Nucleus accumbens (tissue), 56 donors: Measurements from ENCODE around the gene TBC1D4.
"Not testable (repeated sequence)": the region's sequence is repeated elsewhere in the genome, so short reads cannot be mapped to it uniquely, and the experiment has no call there.

Source experiments
- DNase-seq, 56 donors: peaks; one replicate each; lab custom pipeline; 2025; lab: John Stamatoyannopoulos, UW

TBC1D4 gene

GRCh38 chr13:75305059-75305458 is 176.9 kb downstream of the TBC1D4 start:
- no peak for DNase-seq

- no peak for DNase-seq
These were observed 178.7 kb downstream of the TBC1D4 start for GRCh38 chr13:75303263-75303662.

DNA sequence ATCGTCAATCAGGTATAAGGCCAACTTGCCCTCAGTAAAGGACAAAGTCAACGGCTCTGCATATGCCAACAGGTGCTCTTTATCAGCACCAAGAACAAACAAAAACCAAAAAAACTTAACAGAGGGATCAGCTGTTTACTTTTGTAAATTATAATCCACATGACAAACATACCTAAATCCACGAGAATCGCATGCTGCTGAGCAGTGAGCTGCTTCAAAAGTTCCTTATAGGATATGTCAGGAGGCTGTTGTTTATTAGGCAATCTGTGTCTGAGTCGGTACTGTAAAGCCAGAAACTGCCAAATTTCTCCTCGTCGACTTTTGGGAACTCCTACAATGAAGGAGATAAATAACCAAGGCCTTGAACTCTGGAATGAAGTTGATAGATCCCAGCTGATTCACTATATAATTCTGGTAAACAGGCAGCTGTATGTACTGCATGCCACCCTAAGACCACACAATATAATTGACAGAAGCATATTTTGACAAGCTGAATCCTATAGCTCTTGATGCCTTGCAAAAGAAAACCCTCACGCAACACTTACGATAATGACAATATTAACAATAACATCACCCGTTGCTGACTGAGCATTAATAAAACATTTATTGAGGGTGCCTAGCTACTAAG is 179.8 kb downstream of the TBC1D4 start:
- no peak for DNase-seq

DNA sequence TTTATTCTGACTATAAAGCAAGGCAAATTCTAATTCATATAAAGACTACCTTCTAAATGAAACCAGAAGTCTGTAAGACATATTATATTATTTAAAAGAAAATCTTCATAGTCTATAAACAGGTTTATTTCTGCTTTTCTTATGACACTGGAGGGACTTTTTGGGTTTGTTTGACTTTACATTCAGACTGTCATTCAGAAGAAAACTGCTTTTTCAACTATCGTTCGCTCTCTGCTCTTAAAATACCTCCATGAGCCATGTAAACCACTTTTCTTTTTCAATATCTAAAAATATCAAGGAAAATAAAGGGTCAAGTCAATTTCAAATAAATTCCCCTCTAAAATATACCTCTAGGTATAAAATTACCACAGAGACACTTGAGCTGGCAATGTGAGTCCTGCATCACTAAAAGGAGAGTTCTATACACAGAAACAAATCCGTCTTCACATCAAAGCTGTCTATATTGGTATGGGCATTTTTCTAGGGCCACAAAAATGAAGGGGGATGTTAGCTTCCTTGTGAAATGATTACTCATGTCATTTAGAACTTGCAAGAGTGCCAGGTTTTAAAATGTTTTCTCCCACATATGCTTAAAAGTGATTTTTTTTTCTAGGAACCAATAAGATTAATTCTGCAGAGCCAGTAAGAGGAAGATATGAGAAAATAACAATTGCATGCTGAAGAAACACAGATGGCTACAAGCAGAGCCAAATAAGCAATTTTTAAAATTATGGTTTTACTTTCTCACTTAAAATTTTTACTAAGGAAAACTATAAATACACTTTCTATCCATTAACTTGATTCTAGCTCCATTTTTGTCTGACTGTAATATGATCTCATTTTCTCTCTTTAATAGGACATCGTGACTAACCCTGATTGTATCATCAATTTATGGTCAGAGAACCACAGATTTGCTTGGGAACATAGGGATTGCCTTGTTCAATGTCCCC is 181.8 kb downstream of the TBC1D4 start:
- no peak for DNase-seq

DNA sequence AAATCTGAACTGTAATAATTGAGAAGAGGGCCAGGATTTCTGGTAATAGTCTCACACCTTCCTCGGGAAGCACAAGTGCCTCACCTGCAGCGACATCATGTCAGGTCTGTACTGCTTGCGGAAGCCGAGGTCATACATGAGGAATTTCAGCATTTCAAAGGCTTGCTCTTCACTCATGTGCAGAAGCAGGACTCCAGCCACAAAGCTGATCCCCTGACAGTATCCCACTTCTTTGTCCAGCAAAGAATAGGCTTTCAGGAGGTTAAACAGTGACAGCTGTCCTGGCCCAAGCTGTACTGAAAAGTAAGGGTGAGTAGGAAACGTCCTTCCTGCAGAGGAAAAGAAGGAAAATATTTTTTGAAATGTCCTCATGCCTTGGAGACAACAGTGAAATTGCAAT is 182.7 kb downstream of the TBC1D4 start:
- no peak for DNase-seq

DNA sequence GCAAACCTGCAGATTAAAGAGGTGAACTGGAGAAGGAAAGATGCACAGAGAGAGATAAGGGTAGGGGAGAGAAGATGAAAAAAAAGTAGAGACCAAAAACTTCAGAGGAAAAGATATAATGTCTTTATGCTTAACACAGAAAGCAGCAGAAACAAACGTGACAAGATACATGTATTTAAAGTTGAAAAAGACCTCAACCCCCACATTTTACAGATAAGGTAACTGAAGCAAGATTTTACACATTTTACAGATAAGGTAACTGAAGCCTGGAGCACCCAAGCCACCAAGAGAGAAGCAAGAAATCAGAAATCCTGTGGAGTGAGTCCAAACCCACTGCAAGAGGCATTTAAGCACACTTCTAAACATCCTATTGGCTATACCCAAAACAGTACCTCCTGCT is 185.3 kb downstream of the TBC1D4 start:
- DNase-seq = no peak

DNA sequence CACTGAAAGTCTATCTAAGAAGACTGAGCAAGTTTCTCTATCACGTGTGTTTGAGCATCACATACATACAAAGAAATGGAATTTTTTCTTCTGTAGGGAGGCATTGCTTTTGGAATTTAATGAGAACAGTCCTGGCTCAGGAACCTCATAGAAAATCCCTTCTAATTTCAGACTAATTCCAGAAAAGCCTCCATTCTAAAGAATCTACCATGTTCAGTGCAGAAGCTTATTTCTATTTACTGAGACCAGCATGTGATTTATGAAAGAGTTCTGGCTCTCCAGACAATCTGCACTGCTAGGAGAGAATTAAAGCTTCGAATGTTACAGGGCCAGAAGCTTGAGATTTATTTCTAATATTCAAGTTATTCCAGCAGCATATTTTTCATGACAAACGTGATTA is 186.8 kb downstream of the TBC1D4 start:
- no peak for DNase-seq

DNA sequence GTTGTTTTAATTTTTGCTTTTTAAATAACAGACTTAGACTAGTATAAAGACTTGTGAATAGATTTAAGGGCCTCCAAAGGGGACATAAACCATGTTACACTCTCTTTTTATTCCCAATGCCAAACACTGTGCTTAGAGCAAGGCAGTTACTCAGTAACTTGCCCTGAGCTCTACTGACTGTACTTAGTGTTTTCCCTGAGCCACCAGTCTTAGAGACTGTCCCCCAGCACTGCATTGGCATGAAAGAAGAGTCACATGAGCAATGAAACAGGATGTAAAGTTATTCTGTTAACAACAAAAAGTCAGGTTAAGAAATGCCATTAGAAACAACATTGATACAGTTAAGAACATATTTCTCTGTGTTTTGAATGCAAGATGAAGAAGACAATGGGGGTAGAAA is 187.9 kb downstream of the TBC1D4 start:
- no peak for DNase-seq

DNA sequence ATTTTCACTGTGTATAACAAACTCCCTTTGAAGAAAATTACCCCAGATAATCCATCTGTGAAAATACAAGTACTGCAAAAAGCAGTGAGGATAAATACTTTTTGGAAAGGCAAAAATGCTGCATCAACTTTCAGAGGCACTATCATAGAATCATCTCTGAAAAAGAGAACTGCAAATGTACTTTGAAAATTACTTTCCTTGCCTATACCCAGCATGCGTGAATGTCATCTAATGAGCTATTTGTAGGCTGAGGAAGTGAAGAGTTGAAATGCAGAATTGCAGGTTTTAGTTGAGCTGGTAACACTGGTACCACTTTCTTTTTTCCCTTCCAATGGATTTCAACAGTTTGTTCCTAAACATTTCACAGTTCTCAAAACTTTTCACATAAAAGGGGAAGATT is 196.7 kb downstream of the TBC1D4 start:
- DNase-seq = no peak

DNA sequence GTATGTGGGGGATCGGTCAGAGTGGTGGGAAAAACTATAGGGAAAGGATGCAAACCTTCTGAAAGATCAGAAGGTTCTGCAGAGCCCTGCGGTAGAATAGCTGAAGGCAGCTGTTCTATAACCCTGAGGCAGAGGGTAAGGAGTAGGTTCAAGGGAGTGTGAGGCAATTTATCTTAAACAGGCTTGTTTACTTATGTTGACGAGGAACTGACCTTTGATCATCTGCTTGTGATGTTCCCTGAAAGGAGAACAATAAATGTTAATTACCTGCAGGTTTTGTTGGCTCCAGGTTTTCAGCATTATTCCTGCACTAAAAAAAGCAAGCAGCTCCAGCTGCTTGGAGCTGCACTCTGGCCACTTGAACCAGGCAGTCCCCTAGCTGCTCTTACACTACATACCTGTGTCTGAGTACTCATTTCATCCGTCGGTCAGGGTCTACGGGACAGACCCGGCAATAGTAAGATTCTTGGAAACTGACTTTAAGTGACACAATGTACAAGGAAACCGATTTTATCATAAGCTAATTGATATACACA is 202.1 kb downstream of the TBC1D4 start:
- DNase-seq = no peak

GRCh38 chr13:75273695-75274094 is 208.3 kb downstream of the TBC1D4 start:
- not testable (repeated sequence) for DNase-seq

GRCh38 chr13:75271846-75272245 is 210.1 kb downstream of the TBC1D4 start:
- no peak for DNase-seq

DNA sequence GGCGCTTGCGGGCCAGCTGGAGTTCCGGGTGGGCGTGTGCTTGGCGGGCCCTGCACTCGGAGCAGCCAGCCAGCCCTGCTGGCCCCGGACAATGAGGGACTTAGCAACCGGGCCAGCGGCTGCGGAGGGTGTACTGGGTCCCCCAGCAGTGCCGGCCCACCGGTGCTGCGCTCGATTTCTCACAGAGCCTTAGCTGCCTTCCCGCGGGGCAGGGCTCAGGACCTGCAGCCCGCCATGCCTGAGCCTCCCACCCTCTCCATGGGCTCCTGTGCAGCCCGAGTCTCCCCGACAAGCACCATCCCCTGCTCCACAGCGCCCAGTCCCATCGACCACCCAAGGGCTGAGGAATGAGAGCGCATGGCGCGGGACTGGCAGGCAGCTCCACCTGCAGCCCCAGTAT is 213.5 kb downstream of the TBC1D4 start:
- not testable (repeated sequence) for DNase-seq

- no peak for DNase-seq
These were observed 217.4 kb downstream of the TBC1D4 start for GRCh38 chr13:75264611-75265010.

DNA sequence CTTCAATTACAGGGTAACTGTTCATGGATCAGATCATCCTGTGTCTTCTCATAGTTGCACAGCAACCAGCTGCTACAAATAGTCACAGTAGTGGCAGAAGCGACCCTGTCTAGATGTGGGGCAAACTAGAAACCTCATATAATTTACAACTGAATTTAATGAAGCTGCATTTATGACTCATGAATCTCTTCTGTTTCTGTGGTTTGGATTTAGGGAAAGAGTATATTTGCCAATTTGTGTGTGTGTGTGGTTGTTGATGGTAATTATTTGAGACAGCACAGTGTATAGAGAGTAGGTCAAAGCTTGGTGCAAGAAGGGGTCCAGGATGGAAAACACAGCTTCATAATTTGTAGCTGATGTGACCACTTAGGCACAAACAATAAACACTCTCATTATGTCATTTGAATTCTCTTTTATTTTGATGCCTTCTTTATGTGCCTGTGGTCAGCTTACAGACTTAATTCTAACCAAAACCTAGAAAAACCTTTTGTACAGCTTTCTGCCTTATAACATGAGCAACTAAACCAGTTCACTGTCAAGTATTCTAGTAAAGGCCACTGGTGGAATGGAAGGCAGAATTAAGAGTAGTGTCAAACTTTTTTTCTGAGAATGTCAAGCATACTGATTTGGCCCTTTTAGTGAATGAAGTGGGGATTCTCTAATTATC is 218.1 kb downstream of the TBC1D4 start:
- DNase-seq = peak in 2 of 56 donors; percentile 3 to 10

- no peak for DNase-seq
These were observed 223.7 kb downstream of the TBC1D4 start for GRCh38 chr13:75258159-75258782.

DNA sequence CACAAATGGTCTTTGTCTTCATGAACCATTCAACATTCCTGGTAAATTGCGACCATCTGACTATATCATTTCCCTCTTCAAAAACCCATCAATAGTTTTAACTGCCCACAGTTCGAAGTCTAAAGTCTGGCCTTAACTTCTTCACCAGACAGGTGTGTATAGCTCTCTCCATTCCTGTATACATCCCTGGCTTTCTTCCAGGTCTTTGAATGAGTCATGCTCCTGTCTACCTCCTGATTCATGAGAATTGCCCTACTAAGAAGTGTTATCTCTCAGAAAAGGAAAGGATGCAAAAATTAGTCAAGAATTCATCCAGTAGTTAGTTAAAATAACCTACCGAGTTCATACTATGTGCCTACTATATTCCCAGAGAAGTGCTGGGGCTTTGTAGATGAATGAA is 225.0 kb downstream of the TBC1D4 start:
- no peak for DNase-seq

GRCh38 chr13:75255653-75256052 is 226.3 kb downstream of the TBC1D4 start:
- no peak for DNase-seq

DNA sequence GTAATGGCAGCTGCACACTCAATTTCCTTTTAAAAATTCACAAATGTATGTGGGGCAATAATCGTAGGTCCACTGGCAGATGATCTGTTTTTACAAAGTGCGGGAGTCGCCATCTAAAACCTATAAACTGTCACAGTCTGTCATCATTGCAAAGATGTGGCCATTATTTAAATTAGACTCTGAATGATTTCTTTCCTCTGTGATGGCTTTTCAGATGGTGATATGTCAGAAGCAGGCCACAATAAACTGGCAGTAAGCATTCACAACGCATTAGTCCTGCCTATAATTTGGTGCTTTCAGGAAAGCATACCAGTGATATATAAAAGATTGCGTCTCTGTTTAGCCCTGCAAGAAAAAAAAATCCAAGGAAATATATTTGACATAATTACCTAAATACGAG is 226.8 kb downstream of the TBC1D4 start:
- no peak for DNase-seq

- no peak for DNase-seq
These were observed 230.8 kb downstream of the TBC1D4 start for GRCh38 chr13:75251188-75251587.
